HFF-Myc (cell line): Measurements from ENCODE around the gene RPS6KA5.

Experiments used
- DNase-seq: peaks from one replicate; pipeline ENCODE4 v3.0.0-alpha.2; 2011; ENCODE audit warnings: low read depth; ENCODE audit errors: extremely low read depth
- H3K4me3 ChIP-seq: replicated peaks from 2 replicates; pipeline ENCODE4 v1.5.1; 2011; ENCODE audit warnings: low read depth, mild to moderate bottlenecking, control low read depth, low read length
- TF ChIP-seq, protein P1 (sequence below): IDR thresholded peaks from 2 replicates; pipeline ENCODE4 v1.5.1; 2012; ENCODE audit warnings: mild to moderate bottlenecking, low read depth, low read length, control low read depth; ENCODE audit errors: missing control alignments

Gene RPS6KA5

DNA sequence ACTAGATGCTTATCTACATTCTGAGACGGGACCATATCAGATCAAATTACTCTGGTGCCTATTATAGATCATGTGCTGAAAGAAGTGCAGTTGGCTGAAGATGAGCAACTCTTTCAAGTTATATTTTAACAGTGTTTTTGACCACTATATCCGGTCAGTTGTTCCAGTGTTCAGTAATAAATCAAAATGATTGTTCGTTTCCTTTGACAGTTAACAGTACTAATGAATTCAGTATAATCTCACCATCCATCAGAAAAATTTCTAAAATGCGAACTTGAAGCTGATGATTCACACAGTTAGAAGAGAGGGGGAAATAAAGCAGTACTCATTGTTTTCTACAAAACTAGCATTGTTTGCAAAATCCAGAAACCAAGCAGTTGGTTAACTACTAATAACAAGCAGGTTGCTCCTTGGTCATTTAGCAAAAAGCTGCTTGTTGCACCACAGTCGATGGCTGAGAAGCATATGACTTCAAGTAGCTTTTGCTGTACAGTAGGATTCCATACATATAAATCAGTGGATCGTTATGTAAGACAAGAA lies 2.3 kb downstream of the RPS6KA5 start:
- DNase-seq = no peak
- TF ChIP-seq, protein P1, sequence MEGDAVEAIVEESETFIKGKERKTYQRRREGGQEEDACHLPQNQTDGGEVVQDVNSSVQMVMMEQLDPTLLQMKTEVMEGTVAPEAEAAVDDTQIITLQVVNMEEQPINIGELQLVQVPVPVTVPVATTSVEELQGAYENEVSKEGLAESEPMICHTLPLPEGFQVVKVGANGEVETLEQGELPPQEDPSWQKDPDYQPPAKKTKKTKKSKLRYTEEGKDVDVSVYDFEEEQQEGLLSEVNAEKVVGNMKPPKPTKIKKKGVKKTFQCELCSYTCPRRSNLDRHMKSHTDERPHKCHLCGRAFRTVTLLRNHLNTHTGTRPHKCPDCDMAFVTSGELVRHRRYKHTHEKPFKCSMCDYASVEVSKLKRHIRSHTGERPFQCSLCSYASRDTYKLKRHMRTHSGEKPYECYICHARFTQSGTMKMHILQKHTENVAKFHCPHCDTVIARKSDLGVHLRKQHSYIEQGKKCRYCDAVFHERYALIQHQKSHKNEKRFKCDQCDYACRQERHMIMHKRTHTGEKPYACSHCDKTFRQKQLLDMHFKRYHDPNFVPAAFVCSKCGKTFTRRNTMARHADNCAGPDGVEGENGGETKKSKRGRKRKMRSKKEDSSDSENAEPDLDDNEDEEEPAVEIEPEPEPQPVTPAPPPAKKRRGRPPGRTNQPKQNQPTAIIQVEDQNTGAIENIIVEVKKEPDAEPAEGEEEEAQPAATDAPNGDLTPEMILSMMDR = no peak
- no peak overlapping the region for H3K4me3 ChIP-seq

GRCh38 chr14:91056361-91056760 lies 4.1 kb downstream of the RPS6KA5 start:
- TF ChIP-seq, protein P1 = no peak
- DNase-seq = no peak
- no peak overlapping the region for H3K4me3 ChIP-seq

DNA sequence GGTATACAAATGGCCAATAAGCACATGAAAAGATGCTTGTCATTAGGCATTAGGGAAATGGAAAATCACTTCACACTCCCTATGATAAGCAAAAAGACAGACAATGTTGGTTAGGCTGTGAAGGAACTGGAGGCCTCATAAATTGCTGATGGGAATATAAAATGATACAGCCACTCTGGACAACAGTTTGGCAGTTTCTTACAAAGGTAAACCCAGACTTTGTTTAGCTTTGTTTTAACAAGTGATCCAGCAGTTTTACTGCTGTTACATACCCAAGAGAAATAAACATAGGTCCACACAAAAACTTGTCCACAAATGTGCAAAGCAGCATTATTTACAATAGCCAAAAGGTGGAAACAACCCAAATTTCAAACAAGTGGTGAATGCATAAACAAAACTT lies 5.4 kb downstream of the RPS6KA5 start:
- DNase-seq = no peak
- no peak overlapping the region for H3K4me3 ChIP-seq
- TF ChIP-seq, protein P1 = no peak

DNA sequence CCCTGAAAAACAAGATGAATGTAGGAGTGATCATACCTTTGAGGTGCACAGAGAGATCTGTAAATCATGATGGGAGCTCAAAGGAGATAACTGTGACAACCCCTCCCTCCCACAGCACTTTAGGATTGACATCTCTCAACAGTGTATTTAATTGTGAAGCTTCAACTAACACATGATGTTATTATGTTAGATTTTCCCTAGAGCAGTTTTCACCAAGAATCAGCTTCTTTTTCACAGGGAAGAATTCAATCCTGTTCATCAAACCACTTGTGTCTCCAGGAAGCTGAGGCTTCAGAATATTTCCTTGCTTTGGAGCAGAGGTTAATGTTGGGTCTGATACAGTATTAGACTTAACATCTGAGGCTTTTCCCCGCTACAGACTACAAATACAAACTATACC lies 11.8 kb downstream of the RPS6KA5 start:
- no peak overlapping the region for H3K4me3 ChIP-seq
- TF ChIP-seq, protein P1 = no peak
- DNase-seq = no peak

DNA sequence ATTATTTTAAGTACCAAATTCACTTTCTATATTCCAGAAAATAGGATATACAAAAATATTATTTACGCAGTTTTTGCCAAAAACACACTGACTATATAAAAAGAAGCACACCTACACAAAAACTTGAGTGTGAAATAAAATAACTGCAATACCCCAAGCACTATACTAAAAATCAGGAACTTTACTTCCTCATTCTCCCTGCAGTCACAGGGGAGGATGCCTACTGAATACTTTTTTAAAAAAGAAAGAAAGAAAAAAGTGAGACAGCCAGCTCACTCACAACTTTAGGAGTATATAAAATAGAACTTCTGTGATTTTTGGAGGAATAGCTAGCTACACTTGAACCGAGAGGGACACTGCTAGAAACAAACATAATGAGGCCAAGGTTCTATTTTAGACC lies 12.2 kb downstream of the RPS6KA5 start:
- no peak for DNase-seq
- no peak overlapping the region for H3K4me3 ChIP-seq
- TF ChIP-seq, protein P1 = no peak

- TF ChIP-seq, protein P1 = no peak
- DNase-seq = no peak
- H3K4me3 ChIP-seq = no peak overlapping the region
These were observed 13.2 kb downstream of the RPS6KA5 start for GRCh38 chr14:91047174-91047753.
